HepG2 (cell line): Measurements from ENCODE around the gene ACAP3. TPM values are rescaled to one million over a fixed set of nuclear protein-coding genes. Genes with fewer than 3 reads are reported as not detected.

Source experiments
- ATM ChIP-seq: fragments of 450-650 bp; IDR thresholded peaks from 2 replicates; pipeline ENCODE4 v1.7.1; 2017; ENCODE audit warnings: mild to moderate bottlenecking, borderline replicate concordance
- KLF9 ChIP-seq: IDR thresholded peaks from 2 replicates; pipeline ENCODE4 v1.6.1; 2016; ENCODE audit warnings: low read depth
- SRSF9 ChIP-seq: fragments of 200-400 bp; formaldehyde crosslinking; IDR thresholded peaks from 2 replicates; pipeline ENCODE4 v1.6.1; 2018; ENCODE audit warnings: borderline replicate concordance, mild to moderate bottlenecking, low read depth, low read length; ENCODE audit not compliant: insufficient read depth, poor library complexity, severe bottlenecking
- TBX2 ChIP-seq: sonication (generic); formaldehyde crosslinking; IDR thresholded peaks from 2 replicates; pipeline ENCODE4 v1.5.0; 2020; ENCODE audit warnings: missing genetic modification reagents, mild to moderate bottlenecking, borderline replicate concordance
- THYN1 ChIP-seq: sonication (generic); formaldehyde crosslinking; IDR thresholded peaks from 2 replicates; pipeline ENCODE4 v1.8.1; 2023; ENCODE audit warnings: low read depth, mild to moderate bottlenecking, moderate library complexity, missing genetic modification reagents, borderline replicate concordance
- ZFAT ChIP-seq: sonication (generic); formaldehyde crosslinking; conservative IDR thresholded peaks from 2 replicates; pipeline ENCODE4 v1.8.1; 2023; ENCODE audit warnings: missing genetic modification reagents, inconsistent platforms
- ZFP62 ChIP-seq: sonication (generic); formaldehyde crosslinking; IDR thresholded peaks from 2 replicates; pipeline ENCODE4 v1.4.0; 2020; ENCODE audit warnings: missing genetic modification reagents
- ZMYM3 ChIP-seq: sonication (generic); formaldehyde crosslinking; IDR thresholded peaks from 2 replicates; pipeline ENCODE4 v1.5.1; 2020; ENCODE audit warnings: mild to moderate bottlenecking, missing genetic modification reagents
- ZNF530 ChIP-seq: sonication (generic); formaldehyde crosslinking; IDR thresholded peaks from 2 replicates; pipeline ENCODE4 v1.5.0; 2020; ENCODE audit warnings: low read depth, mild to moderate bottlenecking, missing genetic modification reagents
- ZNF879 ChIP-seq: sonication (generic); formaldehyde crosslinking; IDR thresholded peaks from 2 replicates; pipeline ENCODE4 v1.8.1; 2023; ENCODE audit warnings: missing genetic modification reagents
- polyA plus RNA-seq, 8 experiments: library from polyadenylated mRNA; depleted of rRNA in 3 of 8; stranded (reverse) in 7 of 8; unstranded in 1 of 8; fragments of >200 nt; fragmentation: Illumina TruSeq in 4 of 8; extraction: Trizol in 4 of 8; gene quantifications; 2 replicates each; pipeline versions ENCODE4 v1.2.1 to v1.2.3, GENCODE V29; 2011 to 2016; ENCODE audit warnings: low read depth in 4 of 8, missing spikeins in 1 of 8, mixed read lengths in 1 of 8; ENCODE audit not compliant: insufficient read depth in 1 of 8
- total RNA-seq, 5 experiments: library from RNA; depleted of rRNA; stranded (reverse); fragments of >200 nt; fragmentation: Illumina TruSeq; extraction: Trizol; gene quantifications; 2 replicates each; pipeline ENCODE4 v1.2.3, GENCODE V29; 2016; ENCODE audit warnings: low read depth in 1 of 5
- TF ChIP-seq, protein P1 (sequence below): sonication (generic); formaldehyde crosslinking; conservative IDR thresholded peaks from 2 replicates; pipeline ENCODE4 v1.8.0; 2022; ENCODE audit warnings: low read depth, missing genetic modification reagents
- TF ChIP-seq, protein P2 (sequence below): sonication (generic); formaldehyde crosslinking; IDR thresholded peaks from 2 replicates; pipeline ENCODE4; 2020; ENCODE audit warnings: missing genetic modification reagents, mild to moderate bottlenecking, borderline replicate concordance
- TF ChIP-seq, protein P3 (sequence below): sonication (generic); formaldehyde crosslinking; IDR thresholded peaks from 2 replicates; pipeline ENCODE4 v1.4.0; 2020; ENCODE audit warnings: mild to moderate bottlenecking, missing genetic modification reagents
- TF ChIP-seq, protein P4 (sequence below): sonication (generic); formaldehyde crosslinking; IDR thresholded peaks from 2 replicates; pipeline ENCODE4 v1.8.0; 2023; ENCODE audit warnings: mild to moderate bottlenecking, missing genetic modification reagents
- TF ChIP-seq, protein P5 (sequence below): sonication (generic); formaldehyde crosslinking; IDR thresholded peaks from 2 replicates; pipeline ENCODE4 v1.4.0; 2020; ENCODE audit warnings: missing genetic modification reagents
- TF ChIP-seq, protein P6 (sequence below): sonication (generic); formaldehyde crosslinking; IDR thresholded peaks from 2 replicates; pipeline ENCODE4 v1.9.0; 2021; ENCODE audit warnings: missing genetic modification reagents, borderline replicate concordance
- TF ChIP-seq, protein P7 (sequence below): sonication (generic); formaldehyde crosslinking; IDR thresholded peaks from 2 replicates; pipeline ENCODE4 v1.5.0; 2020; ENCODE audit warnings: missing genetic modification reagents, mild to moderate bottlenecking, borderline replicate concordance

Gene ACAP3
- total and polyA plus RNA-seq, 2 of the 13 experiments (the other 11 are each of a cell fraction or from before 2014, with no cell fraction given), result 29.4 to 50.8 TPM

DNA sequence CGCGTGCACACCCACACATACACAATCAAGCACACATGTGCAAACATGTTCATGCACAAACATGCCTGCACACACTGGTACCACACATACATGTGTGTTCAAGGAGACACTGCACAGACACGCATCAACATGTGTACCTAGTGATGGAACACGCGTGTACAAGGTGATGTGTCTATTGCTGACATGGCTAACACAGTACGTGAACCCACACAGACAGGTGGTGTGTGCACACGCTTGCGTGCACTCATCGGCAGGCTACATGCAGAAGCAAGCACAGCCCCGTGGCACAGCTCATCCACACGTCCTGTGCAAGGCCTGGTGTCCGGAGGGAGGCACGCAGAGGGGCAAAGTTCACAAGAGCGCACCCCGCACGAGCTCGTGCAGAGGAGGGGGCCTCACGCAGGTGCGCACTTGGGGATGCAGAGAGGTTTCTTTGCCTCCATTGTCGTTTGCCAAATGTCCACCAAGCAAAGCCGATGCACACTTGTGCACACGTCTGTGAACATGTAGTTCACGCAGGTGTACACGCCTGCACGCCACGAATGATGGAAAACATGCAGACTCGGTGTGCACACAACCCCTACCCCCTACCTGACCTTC, 969 bp downstream of the ACAP3 start (continued):
- no peak for TF ChIP-seq SRSF9
- TF ChIP-seq, protein P1, sequence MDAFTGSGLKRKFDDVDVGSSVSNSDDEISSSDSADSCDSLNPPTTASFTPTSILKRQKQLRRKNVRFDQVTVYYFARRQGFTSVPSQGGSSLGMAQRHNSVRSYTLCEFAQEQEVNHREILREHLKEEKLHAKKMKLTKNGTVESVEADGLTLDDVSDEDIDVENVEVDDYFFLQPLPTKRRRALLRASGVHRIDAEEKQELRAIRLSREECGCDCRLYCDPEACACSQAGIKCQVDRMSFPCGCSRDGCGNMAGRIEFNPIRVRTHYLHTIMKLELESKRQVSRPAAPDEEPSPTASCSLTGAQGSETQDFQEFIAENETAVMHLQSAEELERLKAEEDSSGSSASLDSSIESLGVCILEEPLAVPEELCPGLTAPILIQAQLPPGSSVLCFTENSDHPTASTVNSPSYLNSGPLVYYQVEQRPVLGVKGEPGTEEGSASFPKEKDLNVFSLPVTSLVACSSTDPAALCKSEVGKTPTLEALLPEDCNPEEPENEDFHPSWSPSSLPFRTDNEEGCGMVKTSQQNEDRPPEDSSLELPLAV (CRISPR knock-in tag), result no peak
- TF ChIP-seq ZNF879, result no peak
- TF ChIP-seq, protein P2, sequence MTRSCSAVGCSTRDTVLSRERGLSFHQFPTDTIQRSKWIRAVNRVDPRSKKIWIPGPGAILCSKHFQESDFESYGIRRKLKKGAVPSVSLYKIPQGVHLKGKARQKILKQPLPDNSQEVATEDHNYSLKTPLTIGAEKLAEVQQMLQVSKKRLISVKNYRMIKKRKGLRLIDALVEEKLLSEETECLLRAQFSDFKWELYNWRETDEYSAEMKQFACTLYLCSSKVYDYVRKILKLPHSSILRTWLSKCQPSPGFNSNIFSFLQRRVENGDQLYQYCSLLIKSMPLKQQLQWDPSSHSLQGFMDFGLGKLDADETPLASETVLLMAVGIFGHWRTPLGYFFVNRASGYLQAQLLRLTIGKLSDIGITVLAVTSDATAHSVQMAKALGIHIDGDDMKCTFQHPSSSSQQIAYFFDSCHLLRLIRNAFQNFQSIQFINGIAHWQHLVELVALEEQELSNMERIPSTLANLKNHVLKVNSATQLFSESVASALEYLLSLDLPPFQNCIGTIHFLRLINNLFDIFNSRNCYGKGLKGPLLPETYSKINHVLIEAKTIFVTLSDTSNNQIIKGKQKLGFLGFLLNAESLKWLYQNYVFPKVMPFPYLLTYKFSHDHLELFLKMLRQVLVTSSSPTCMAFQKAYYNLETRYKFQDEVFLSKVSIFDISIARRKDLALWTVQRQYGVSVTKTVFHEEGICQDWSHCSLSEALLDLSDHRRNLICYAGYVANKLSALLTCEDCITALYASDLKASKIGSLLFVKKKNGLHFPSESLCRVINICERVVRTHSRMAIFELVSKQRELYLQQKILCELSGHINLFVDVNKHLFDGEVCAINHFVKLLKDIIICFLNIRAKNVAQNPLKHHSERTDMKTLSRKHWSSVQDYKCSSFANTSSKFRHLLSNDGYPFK (CRISPR knock-in tag), result no peak
- TF ChIP-seq, protein P3, sequence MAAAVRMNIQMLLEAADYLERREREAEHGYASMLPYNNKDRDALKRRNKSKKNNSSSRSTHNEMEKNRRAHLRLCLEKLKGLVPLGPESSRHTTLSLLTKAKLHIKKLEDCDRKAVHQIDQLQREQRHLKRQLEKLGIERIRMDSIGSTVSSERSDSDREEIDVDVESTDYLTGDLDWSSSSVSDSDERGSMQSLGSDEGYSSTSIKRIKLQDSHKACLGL, result peak; percentile 68; the same call in 1 of the 2 replicates
- TF ChIP-seq THYN1 (CRISPR knock-in tag), result no peak
- no peak for TF ChIP-seq ATM
- TF ChIP-seq, protein P4, sequence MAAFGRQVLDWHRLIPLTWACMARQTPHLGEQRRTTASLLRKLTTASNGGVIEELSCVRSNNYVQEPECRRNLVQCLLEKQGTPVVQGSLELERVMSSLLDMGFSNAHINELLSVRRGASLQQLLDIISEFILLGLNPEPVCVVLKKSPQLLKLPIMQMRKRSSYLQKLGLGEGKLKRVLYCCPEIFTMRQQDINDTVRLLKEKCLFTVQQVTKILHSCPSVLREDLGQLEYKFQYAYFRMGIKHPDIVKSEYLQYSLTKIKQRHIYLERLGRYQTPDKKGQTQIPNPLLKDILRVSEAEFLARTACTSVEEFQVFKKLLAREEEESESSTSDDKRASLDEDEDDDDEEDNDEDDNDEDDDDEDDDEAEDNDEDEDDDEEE, result no peak
- TF ChIP-seq, protein P5, sequence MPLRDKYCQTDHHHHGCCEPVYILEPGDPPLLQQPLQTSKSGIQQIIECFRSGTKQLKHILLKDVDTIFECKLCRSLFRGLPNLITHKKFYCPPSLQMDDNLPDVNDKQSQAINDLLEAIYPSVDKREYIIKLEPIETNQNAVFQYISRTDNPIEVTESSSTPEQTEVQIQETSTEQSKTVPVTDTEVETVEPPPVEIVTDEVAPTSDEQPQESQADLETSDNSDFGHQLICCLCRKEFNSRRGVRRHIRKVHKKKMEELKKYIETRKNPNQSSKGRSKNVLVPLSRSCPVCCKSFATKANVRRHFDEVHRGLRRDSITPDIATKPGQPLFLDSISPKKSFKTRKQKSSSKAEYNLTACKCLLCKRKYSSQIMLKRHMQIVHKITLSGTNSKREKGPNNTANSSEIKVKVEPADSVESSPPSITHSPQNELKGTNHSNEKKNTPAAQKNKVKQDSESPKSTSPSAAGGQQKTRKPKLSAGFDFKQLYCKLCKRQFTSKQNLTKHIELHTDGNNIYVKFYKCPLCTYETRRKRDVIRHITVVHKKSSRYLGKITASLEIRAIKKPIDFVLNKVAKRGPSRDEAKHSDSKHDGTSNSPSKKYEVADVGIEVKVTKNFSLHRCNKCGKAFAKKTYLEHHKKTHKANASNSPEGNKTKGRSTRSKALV, result no peak
- TF ChIP-seq, protein P6, sequence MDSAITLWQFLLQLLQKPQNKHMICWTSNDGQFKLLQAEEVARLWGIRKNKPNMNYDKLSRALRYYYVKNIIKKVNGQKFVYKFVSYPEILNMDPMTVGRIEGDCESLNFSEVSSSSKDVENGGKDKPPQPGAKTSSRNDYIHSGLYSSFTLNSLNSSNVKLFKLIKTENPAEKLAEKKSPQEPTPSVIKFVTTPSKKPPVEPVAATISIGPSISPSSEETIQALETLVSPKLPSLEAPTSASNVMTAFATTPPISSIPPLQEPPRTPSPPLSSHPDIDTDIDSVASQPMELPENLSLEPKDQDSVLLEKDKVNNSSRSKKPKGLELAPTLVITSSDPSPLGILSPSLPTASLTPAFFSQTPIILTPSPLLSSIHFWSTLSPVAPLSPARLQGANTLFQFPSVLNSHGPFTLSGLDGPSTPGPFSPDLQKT (CRISPR knock-in tag), result no peak
- no peak for TF ChIP-seq ZNF530 (CRISPR knock-in tag)
- no peak for TF ChIP-seq ZMYM3
- TF ChIP-seq TBX2 (CRISPR knock-in tag), result no peak
- no peak for TF ChIP-seq ZFAT (CRISPR knock-in tag)
- TF ChIP-seq ZFP62, result no peak
- TF ChIP-seq, protein P7, sequence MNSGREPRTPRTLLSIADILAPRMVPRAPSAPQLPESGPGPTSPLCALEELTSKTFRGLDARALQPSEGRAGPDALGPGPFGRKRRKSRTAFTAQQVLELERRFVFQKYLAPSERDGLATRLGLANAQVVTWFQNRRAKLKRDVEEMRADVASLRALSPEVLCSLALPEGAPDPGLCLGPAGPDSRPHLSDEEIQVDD (CRISPR knock-in tag), result no peak
- no peak for TF ChIP-seq KLF9 (CRISPR knock-in tag)
